IMR-90 (cell line): ENCODE results near the gene PTGR2. TPM values are rescaled to one million over a fixed set of nuclear protein-coding genes. Genes with fewer than 3 reads are reported as not detected.

ENCODE experiments used
- ATAC-seq: fragments of 200-7000 bp; cut with Tn5 transposase; 2 replicates; pipeline ENCODE4 v1.9.1; 2020; ENCODE audit warnings: low read depth, mild to moderate bottlenecking, moderate library complexity
- BruUV-seq: library from RNA; stranded (reverse); fragments of 400-500 nt; replicated peaks from 2 replicates; lab custom pipeline; 2021; lab: Mats Ljungman, UMichigan
- CTCF ChIA-PET: fragments of 300-600 bp; formaldehyde crosslinking; extraction: SDS; loops from one replicate; lab custom pipeline; 2021; ENCODE audit warnings: antibody characterized with exemption; lab: Yijun Ruan, JAX
- POLR2A ChIA-PET: fragments of 300-600 bp; sonication (Branson Sonifier 250); formaldehyde crosslinking; loops from one replicate; lab custom pipeline; 2022; ENCODE audit warnings: antibody characterized with exemption; ENCODE audit not compliant: unreplicated experiment; lab: Charles Lee
- DNase-seq: peaks from one replicate; pipeline ENCODE4 v3.0.0; 2013
- H2AFZ ChIP-seq: replicated peaks from 2 replicates; pipeline ENCODE3; 2013; ENCODE audit warnings: low read length, mild to moderate bottlenecking; ENCODE audit not compliant: poor library complexity
- H2AK5ac ChIP-seq: 2 replicates; pipeline ENCODE4 v1.6.1; 2013; ENCODE audit warnings: low read depth, low read length, inconsistent platforms
- H2AK9ac ChIP-seq: replicated peaks from 2 replicates; pipeline ENCODE3; 2013; ENCODE audit warnings: mild to moderate bottlenecking, low read depth, low read length, moderate library complexity; ENCODE audit not compliant: poor library complexity
- H2BK120ac ChIP-seq: 2 replicates; pipeline ENCODE4 v1.6.1; 2013; ENCODE audit warnings: low read depth, low read length, inconsistent platforms
- H2BK15ac ChIP-seq: 3 replicates; pipeline ENCODE4 v1.6.1; 2013; ENCODE audit warnings: low read depth, low read length, inconsistent platforms
- H2BK20ac ChIP-seq: 2 replicates; pipeline ENCODE4 v1.6.1; 2013; ENCODE audit warnings: low read depth, mild to moderate bottlenecking, inconsistent platforms, low read length, moderate library complexity
- H2BK5ac ChIP-seq: 2 replicates; pipeline ENCODE4 v1.6.1; 2013; ENCODE audit warnings: mild to moderate bottlenecking, low read depth, low read length, inconsistent platforms; ENCODE audit not compliant: poor library complexity, severe bottlenecking
- H3K14ac ChIP-seq: replicated peaks from 2 replicates; pipeline ENCODE4 v1.6.1; 2013; ENCODE audit warnings: low read depth, low read length, inconsistent platforms
- H3K18ac ChIP-seq: 2 replicates; pipeline ENCODE4 v1.6.1; 2013; ENCODE audit warnings: low read depth, low read length, control low read depth
- H3K23ac ChIP-seq: 2 replicates; pipeline ENCODE4 v1.6.1; 2013; ENCODE audit warnings: low read depth, low read length, inconsistent platforms
- H3K27ac ChIP-seq: 2 replicates; pipeline ENCODE4 v1.5.1; 2013; ENCODE audit warnings: mild to moderate bottlenecking, control low read depth, low read length; ENCODE audit not compliant: insufficient read depth
- H3K27me3 ChIP-seq: 2 replicates; pipeline ENCODE4 v1.6.1; 2013; ENCODE audit warnings: low read length; ENCODE audit not compliant: control insufficient read depth, insufficient read depth
- H3K36me3 ChIP-seq: 2 replicates; pipeline ENCODE4 v1.6.1; 2013; ENCODE audit warnings: low read length, mixed read lengths; ENCODE audit not compliant: control insufficient read depth, insufficient read depth
- H3K4ac ChIP-seq: 2 replicates; pipeline ENCODE4 v1.6.1; 2013; ENCODE audit warnings: low read depth, low read length, inconsistent platforms
- H3K4me1 ChIP-seq: 2 replicates; pipeline ENCODE4 v1.6.1; 2013; ENCODE audit warnings: low read length, mixed read lengths; ENCODE audit not compliant: control insufficient read depth, insufficient read depth
- H3K4me2 ChIP-seq: 2 replicates; pipeline ENCODE4 v1.6.1; 2013; ENCODE audit warnings: low read depth, mild to moderate bottlenecking, control low read depth, low read length, moderate library complexity
- H3K4me3 ChIP-seq: 2 replicates; pipeline ENCODE4 v1.5.1; 2013; ENCODE audit warnings: low read depth, mild to moderate bottlenecking, control low read depth, low read length, moderate library complexity; ENCODE audit not compliant: insufficient read depth
- H3K56ac ChIP-seq: 2 replicates; pipeline ENCODE4 v1.6.1; 2013; ENCODE audit warnings: low read length, inconsistent platforms; ENCODE audit not compliant: insufficient read depth; ENCODE audit errors: extremely low read depth
- H3K79me1 ChIP-seq, 2 experiments: 2 replicates each; pipeline ENCODE4 v1.6.1; 2013; ENCODE audit warnings: low read length in 2 of 2, inconsistent platforms in 1 of 2, low read depth in 1 of 2
- H3K9ac ChIP-seq: 2 replicates; pipeline ENCODE4 v1.6.1; 2013; ENCODE audit warnings: low read depth, low read length, control low read depth
- H3K9me1 ChIP-seq: 2 replicates; pipeline ENCODE4 v1.6.1; 2013; ENCODE audit warnings: low read length, inconsistent platforms; ENCODE audit not compliant: insufficient read depth
- H3K9me3 ChIP-seq: 2 replicates; pipeline ENCODE4 v1.6.1; 2013; ENCODE audit warnings: low read length; ENCODE audit not compliant: control insufficient read depth, insufficient read depth
- H4K20me1 ChIP-seq: 2 replicates; pipeline ENCODE4 v1.6.1; 2013; ENCODE audit warnings: low read length, inconsistent platforms; ENCODE audit not compliant: insufficient read depth
- H4K5ac ChIP-seq: 2 replicates; pipeline ENCODE4 v1.6.1; 2013; ENCODE audit warnings: mild to moderate bottlenecking, low read depth, low read length, control low read depth
- H4K8ac ChIP-seq, 2 experiments: 2 replicates each; pipeline ENCODE4 v1.6.1; 2013; ENCODE audit warnings: low read depth in 2 of 2, low read length in 2 of 2, control low read depth in 1 of 2, inconsistent platforms in 1 of 2
- H4K91ac ChIP-seq: 2 replicates; pipeline ENCODE4 v1.6.1; 2013; ENCODE audit warnings: low read depth, low read length, inconsistent platforms; ENCODE audit not compliant: insufficient read depth
- MXI1 ChIP-seq: IDR thresholded peaks from 2 replicates; pipeline ENCODE4 v1.6.1; 2012; ENCODE audit warnings: low read depth, mild to moderate bottlenecking, low read length, moderate library complexity, borderline replicate concordance
- WGBS, 2 experiments: methylation state at CpG; one replicate each; pipeline versions ENCODE4 v1.1.5 to v1.1.7; 2013; ENCODE audit warnings: missing lambda C conversion rate in 2 of 2; ENCODE audit not compliant: insufficient read length in 1 of 2; ENCODE audit errors: extremely low coverage in 2 of 2; 5-methylcytosine and 5-hydroxymethylcytosine counted together
- dilution Hi-C: fragments of 300-500 bp; cut with HindIII; formaldehyde crosslinking; loops from one replicate; pipeline ENCODE4 v1.14.3; 2018; ENCODE audit warnings: low sequenced_read_pairs; ENCODE audit not compliant: unreplicated experiment
- in situ Hi-C: fragments of 300-500 bp; cut with MboI; formaldehyde crosslinking; loops from 3 replicates; pipeline ENCODE4 v1.14.3; 2019; ENCODE audit warnings: low sequenced_read_pairs, inconsistent platforms, mixed read lengths
- intact Hi-C: fragments of 100-400 bp; cut with micrococcal nuclease; formaldehyde crosslinking; loops from 2 replicates; pipeline ENCODE4 v1.10.0; 2022
- polyA plus RNA-seq, 3 experiments: library from polyadenylated mRNA; depleted of rRNA; stranded (reverse); fragments of >200 nt; gene quantifications; 2 replicates each; pipeline ENCODE4 v1.2.3, GENCODE V29; 2012; ENCODE audit warnings: low replicate concordance in 1 of 3
- total RNA-seq: library from RNA; depleted of rRNA; stranded (reverse); fragments of >200 nt; gene quantifications from 2 replicates; pipeline ENCODE4 v1.2.3, GENCODE V29; 2012

Gene PTGR2
- total and polyA plus RNA-seq, 2 of the 4 experiments (the other 2 are of a cell fraction): 1.3 to 3.2 TPM

- H4K5ac ChIP-seq: no peak overlapping the region
- H3K4me3 ChIP-seq: no peak overlapping the region
- no peak overlapping the region for H2BK15ac ChIP-seq
- H2AFZ ChIP-seq: no peak overlapping the region
- no TSS peak for BruUV-seq
- no peak overlapping the region for H3K23ac ChIP-seq
- no peak overlapping the region for H3K4ac ChIP-seq
- TF ChIP-seq MXI1: no peak
- intact Hi-C loops (loop anchor here (10.0 kb wide), 1 partner anchor 136 kb away; no protein-coding TSS in a partner anchor), dilution Hi-C loops (no loop called here), in situ Hi-C loops (no loop called here)
- no peaks in the 10 kb centered on the region for H4K20me1 ChIP-seq
- no peak overlapping the region for H2AK5ac ChIP-seq
- no peak overlapping the region for H2AK9ac ChIP-seq
- H3K9me3 ChIP-seq: no peaks in the 10 kb centered on the region
- H3K79me1 ChIP-seq: peaks cover 0 to 5% of the 10 kb centered on the region in 2 experiments; a peak in 3 of 4 replicates
- CTCF ChIA-PET: interaction anchor here (0.6 kb wide), 1 partner anchor 44 kb away, joined by 4 read pairs; no protein-coding TSS in a partner anchor
- H3K14ac ChIP-seq: no peak overlapping the region
- 0 out of 2 replicates have a peak, but pooled peaks cover 3% of the 10 kb centered on the region for H3K9me1 ChIP-seq
- peaks cover 3% of the 10 kb centered on the region for H3K4me1 ChIP-seq
- H3K56ac ChIP-seq: no peak overlapping the region
- 100% methylated on average over 1 of the region's 5 CpGs; no CpG with 5 or more reads in 1 of the 2 experiments for WGBS, 2 experiments
- no peak overlapping the region for H3K9ac ChIP-seq
- POLR2A ChIA-PET: no interaction called here
- no peak overlapping the region for H2BK5ac ChIP-seq
- H3K27me3 ChIP-seq: no peaks in the 10 kb centered on the region
- peaks cover 12% of the 10 kb centered on the region for H3K36me3 ChIP-seq
- DNase-seq (no peak), ATAC-seq (no peak)
- H2BK120ac ChIP-seq: no peak overlapping the region
- no peak overlapping the region for H3K18ac ChIP-seq
- H4K91ac ChIP-seq: no peak overlapping the region
- H4K8ac ChIP-seq: no peak overlapping the region
- no peak overlapping the region for H2BK20ac ChIP-seq
- H3K4me2 ChIP-seq: no peak overlapping the region
- H3K27ac ChIP-seq: no peak overlapping the region
These were observed 9.4 kb downstream of the PTGR2 start for GRCh38 chr14:73861073-73861472.
